ENCODE data around the gene PCYT1A. TPM values are rescaled to one million over a fixed set of nuclear protein-coding genes. Genes with fewer than 3 reads are reported as not detected.

The PCYT1A gene
- total RNA-seq (10 to 100 TPM; 63.5 to 65.0 TPM), polyA plus RNA-seq (10 to 100 TPM; 26.7 to 28.5 TPM)
- long read RNA-seq, donor 1, full-length matches to known transcripts = 13 of 53 reads
- long read RNA-seq, donor 1, partial matches to known transcripts = 3 of 53 reads
- long read RNA-seq, donor 1, other reads (novel, unspliced or antisense) = 37 of 53 reads
- long read RNA-seq, donor 2, partial matches to known transcripts = 3 of 29 reads
- long read RNA-seq, donor 2, other reads (novel, unspliced or antisense) = 23 of 29 reads

DNA sequence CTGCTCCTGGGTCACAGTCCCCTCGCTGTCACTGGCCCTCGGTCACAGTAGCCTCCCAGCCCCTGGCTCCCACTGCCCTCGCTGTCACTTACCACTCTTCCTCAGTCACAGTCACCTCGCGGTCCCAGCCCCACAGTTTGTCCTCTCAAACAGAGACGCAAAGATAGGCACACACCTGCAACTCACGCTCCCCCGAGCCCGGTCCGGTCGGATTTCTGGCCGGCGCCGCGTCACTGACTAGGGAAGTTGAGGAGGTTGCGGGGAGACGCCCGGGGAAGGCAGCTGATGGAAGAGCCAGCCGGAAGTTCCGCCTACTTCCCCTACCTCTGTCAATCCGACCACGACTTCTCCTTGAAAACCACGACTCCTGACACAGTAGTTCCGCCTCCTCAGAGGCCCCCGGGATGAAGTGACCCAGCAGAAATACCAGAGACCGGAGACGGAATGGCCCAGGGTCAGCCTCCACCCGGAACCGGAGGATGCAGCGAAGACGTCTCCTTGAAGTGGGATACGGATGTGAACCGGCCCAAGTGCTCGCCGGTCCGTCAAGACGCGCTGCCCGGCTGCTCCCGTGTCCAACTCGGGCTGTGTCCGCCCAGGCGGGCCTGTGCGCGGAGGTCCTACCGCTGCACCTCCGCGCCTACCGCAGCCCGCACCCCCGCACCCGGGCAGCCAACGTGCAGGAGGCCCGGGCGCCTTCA lies at the start of gene PCYT1A:
Gene PCYT1A (minus strand): TSS at position 287 of the 701 bp plus-strand sequence. CDS start 17,195 bp downstream, outside the sequence.
- peak within 1 kb of the TSS; percentile 58 to 68 for H3K4me3 ChIP-seq (ENCODE audit: low read length in 2 of 2)
- peaks cover 0 to 5% of the 10 kb centered on the region in 2 donors for H3K4me1 ChIP-seq (ENCODE audit: control insufficient read depth in 1 of 2, insufficient read depth in 2 of 2, low read length in 2 of 2)
- H3K9me3 ChIP-seq (ENCODE audit: control insufficient read depth, low read length) = no peaks in the 10 kb centered on the region
- peak; percentile 97 for ATAC-seq (ENCODE audit: low FRiP score)
- DNase-seq = peak; percentile 95 to 96
- H3K27me3 ChIP-seq (ENCODE audit: control insufficient read depth in 1 of 2, insufficient read depth in 2 of 2, low read length in 1 of 2) = no peaks in the 10 kb centered on the region
- 0% methylated on average over 43 to 55 of the region's 55 CpGs for WGBS, 2 donors
- peak within 1 kb of the TSS; percentile 45 to 61 for H3K27ac ChIP-seq (ENCODE audit: low read depth in 1 of 2, low read length in 2 of 2)
- no peaks in the 10 kb centered on the region for H3K36me3 ChIP-seq (ENCODE audit: control insufficient read depth in 1 of 2, insufficient read depth in 2 of 2, low read length in 1 of 2)
- intact Hi-C loops (cut with DNase I) = no loop called here

DNA sequence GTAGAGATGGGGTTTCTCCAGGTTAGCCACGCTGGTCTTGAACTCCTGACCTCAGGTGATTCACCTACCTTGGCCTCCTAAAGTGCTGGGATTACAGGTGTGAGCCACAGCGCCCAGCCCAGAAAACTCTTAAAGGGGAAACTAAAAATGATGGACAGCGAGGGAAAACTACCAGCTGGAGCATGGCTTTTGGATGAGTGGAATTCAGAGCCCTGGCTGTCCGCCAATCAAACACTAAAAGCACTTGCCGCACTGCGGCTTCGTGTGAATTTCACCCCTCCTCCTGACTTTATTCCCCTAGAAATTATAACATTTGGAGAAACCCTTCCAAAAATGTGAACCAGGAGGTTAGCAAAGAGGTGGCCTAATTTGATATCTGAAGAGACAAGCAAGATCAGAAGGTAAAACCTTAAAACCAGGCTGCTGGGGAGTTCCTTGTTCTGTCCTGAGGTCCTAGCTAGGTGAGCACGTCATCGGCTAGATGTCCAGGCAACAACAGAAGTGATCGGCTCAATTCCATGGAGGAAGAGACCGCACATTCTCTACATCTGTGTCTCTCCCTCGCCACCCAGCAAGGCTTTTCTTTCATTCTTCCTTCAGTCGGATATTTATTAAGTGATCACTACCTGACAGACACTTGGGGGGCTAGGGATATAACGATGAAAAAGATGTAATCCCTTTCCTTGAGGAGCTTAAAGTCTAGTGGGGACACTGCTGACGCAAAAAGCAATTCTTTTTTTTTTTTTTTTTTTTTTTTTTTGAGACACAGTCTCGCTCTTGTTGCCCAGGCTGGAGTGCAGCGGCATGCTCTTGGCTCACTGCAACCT lies 49.0 kb upstream of the PCYT1A start:
- Histone ChIP-seq H3K27me3 (ENCODE audit: control insufficient read depth in 1 of 2, insufficient read depth in 2 of 2, low read length in 1 of 2) (no peaks in the 10 kb centered on the region), H3K27ac (ENCODE audit: low read depth in 1 of 2, low read length in 2 of 2) (no peak overlapping the region), H3K36me3 (ENCODE audit: control insufficient read depth in 1 of 2, insufficient read depth in 2 of 2, low read length in 1 of 2) (no peaks in the 10 kb centered on the region), H3K4me1 (ENCODE audit: control insufficient read depth in 1 of 2, insufficient read depth in 2 of 2, low read length in 2 of 2) (no peaks in the 10 kb centered on the region), H3K4me3 (ENCODE audit: low read length in 2 of 2) (no peak overlapping the region), H3K9me3 (ENCODE audit: control insufficient read depth, low read length) (peaks cover 7% of the 10 kb centered on the region)
- no peak for DNase-seq
- ATAC-seq (ENCODE audit: low FRiP score) = no peak
- intact Hi-C loops (cut with DNase I) = no loop called here
- 75 to 76% methylated on average over 17 of the region's 17 CpGs for WGBS, 2 donors

DNA sequence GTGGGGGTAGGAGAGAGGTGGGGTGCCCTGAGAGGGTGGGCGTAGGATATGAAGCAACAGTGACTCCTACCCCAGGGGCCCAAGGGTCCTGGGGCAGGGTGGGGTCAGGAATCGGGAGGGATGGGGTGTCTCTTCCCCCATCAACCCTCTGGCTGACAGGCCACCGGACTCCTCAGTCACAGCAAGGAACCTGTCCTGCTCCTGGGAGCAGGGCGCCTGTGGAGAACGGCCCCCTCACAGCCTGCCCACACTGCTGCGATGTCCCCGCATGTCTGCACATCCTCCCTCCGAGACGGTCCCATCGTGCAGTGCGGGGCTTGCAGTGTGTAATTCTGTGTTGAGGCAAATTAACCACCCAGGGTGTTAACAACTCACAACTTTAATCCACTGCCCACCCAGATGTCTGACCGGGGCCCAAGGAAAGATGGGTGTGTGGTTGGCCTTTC lies 48.0 kb upstream of the PCYT1A start:
- DNase-seq = no peak
- H3K27me3 ChIP-seq (ENCODE audit: control insufficient read depth in 1 of 2, insufficient read depth in 2 of 2, low read length in 1 of 2) = no peaks in the 10 kb centered on the region
- peaks cover 7% of the 10 kb centered on the region for H3K9me3 ChIP-seq (ENCODE audit: control insufficient read depth, low read length)
- H3K27ac ChIP-seq (ENCODE audit: low read depth in 1 of 2, low read length in 2 of 2) = no peak overlapping the region
- H3K4me3 ChIP-seq (ENCODE audit: low read length in 2 of 2) = no peak overlapping the region
- ATAC-seq (ENCODE audit: low FRiP score) = no peak
- H3K4me1 ChIP-seq (ENCODE audit: control insufficient read depth in 1 of 2, insufficient read depth in 2 of 2, low read length in 2 of 2) = no peaks in the 10 kb centered on the region
- 63 to 73% methylated on average over 10 to 12 of the region's 12 CpGs for WGBS, 2 donors
- H3K36me3 ChIP-seq (ENCODE audit: control insufficient read depth in 1 of 2, insufficient read depth in 2 of 2, low read length in 1 of 2) = no peaks in the 10 kb centered on the region
- intact Hi-C loops (cut with DNase I) = no loop called here

DNA sequence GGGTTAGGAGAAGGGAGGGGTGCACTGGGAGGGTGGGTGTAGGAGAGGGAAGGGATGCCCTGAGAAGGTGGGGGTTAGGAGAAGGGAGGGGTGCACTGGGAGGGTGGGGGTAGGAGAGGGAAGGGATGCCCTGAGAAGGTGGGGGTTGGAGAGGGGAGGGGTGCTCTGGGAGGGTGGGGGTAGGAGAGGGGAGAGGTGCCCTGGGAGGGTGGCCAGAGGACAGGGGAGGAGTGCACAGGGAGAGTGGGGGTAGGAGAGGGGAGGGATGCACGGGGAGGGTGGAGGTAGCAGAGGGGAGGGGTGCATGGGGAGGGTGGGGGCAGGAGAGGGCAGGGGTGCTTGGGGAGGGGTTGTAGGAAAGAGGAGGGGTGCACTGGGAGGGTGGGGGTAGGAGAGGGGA lies 47.5 kb upstream of the PCYT1A start:
- DNase-seq = no peak
- Histone ChIP-seq H3K27ac (ENCODE audit: low read depth in 1 of 2, low read length in 2 of 2) (no peak overlapping the region), H3K27me3 (ENCODE audit: control insufficient read depth in 1 of 2, insufficient read depth in 2 of 2, low read length in 1 of 2) (no peaks in the 10 kb centered on the region), H3K4me1 (ENCODE audit: control insufficient read depth in 1 of 2, insufficient read depth in 2 of 2, low read length in 2 of 2) (no peaks in the 10 kb centered on the region), H3K4me3 (ENCODE audit: low read length in 2 of 2) (no peak overlapping the region), H3K9me3 (ENCODE audit: control insufficient read depth, low read length) (peaks cover 7% of the 10 kb centered on the region), H3K36me3 (ENCODE audit: control insufficient read depth in 1 of 2, insufficient read depth in 2 of 2, low read length in 1 of 2) (no peaks in the 10 kb centered on the region)
- ATAC-seq (ENCODE audit: low FRiP score) = no peak
- intact Hi-C loops (cut with DNase I) = no loop called here
- 57 to 58% methylated on average over 1 of the region's 1 CpG for WGBS, 2 donors

DNA sequence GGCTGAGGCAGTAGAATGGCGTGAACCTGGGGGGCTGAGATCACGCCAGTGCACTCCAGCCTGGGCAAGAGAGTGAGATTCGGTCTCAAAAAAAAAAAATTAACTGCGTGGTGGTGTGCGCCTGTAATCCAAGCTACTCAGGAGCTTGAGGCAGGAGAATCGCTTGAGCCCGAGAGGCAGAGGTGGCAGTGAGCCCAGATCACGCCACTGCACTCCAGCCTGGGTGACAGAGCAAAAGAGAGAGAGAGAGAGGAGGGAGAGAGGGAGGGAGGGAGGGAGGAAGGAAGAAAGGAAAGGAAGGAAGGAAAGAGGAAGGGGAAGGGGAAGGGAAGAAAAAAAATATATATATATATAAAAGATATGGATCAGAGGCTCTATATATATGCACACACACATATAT lies 44.6 kb upstream of the PCYT1A start:
- intact Hi-C loops (cut with DNase I) = no loop called here
- Histone ChIP-seq H3K27me3 (ENCODE audit: control insufficient read depth in 1 of 2, insufficient read depth in 2 of 2, low read length in 1 of 2) (no peaks in the 10 kb centered on the region), H3K9me3 (ENCODE audit: control insufficient read depth, low read length) (peaks cover under 1% of the 10 kb centered on the region), H3K4me3 (ENCODE audit: low read length in 2 of 2) (no peak overlapping the region), H3K36me3 (ENCODE audit: control insufficient read depth in 1 of 2, insufficient read depth in 2 of 2, low read length in 1 of 2) (no peaks in the 10 kb centered on the region), H3K27ac (ENCODE audit: low read depth in 1 of 2, low read length in 2 of 2) (no peak overlapping the region), H3K4me1 (ENCODE audit: control insufficient read depth in 1 of 2, insufficient read depth in 2 of 2, low read length in 2 of 2) (no peaks in the 10 kb centered on the region)
- WGBS, 2 donors = 61 to 72% methylated on average over 8 of the region's 8 CpGs
- ATAC-seq (ENCODE audit: low FRiP score) = no peak
- DNase-seq = no peak

DNA sequence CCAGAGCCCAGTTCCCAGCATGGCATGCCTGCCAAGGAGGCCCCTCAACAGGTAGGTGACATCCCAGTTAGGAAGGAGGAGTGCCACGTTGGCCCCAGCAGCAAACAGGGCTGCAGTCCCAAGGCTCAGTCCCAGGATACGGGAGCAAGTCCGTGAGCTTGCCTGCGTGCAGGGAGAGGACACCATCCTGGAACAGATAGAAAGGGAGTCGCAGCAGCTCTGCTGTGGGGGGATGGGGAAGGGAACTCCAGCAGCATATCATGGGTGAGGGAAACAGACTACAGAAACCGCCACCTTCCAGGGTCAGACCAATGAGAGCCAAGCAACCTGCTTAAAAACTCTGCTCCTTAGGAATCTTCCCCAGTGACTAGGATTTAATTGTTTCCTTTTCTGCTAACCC lies 39.9 kb upstream of the PCYT1A start:
- WGBS, 2 donors = 20 to 25% methylated on average over 6 of the region's 6 CpGs
- Histone ChIP-seq H3K9me3 (ENCODE audit: control insufficient read depth, low read length) (no peaks in the 10 kb centered on the region), H3K36me3 (ENCODE audit: control insufficient read depth in 1 of 2, insufficient read depth in 2 of 2, low read length in 1 of 2) (no peaks in the 10 kb centered on the region), H3K4me3 (ENCODE audit: low read length in 2 of 2) (no peak overlapping the region), H3K4me1 (ENCODE audit: control insufficient read depth in 1 of 2, insufficient read depth in 2 of 2, low read length in 2 of 2) (no peaks in the 10 kb centered on the region), H3K27me3 (ENCODE audit: control insufficient read depth in 1 of 2, insufficient read depth in 2 of 2, low read length in 1 of 2) (no peaks in the 10 kb centered on the region), H3K27ac (ENCODE audit: low read depth in 1 of 2, low read length in 2 of 2) (no peak overlapping the region)
- intact Hi-C loops (cut with DNase I) = no loop called here
- no peak for DNase-seq
- no peak for ATAC-seq (ENCODE audit: low FRiP score)

DNA sequence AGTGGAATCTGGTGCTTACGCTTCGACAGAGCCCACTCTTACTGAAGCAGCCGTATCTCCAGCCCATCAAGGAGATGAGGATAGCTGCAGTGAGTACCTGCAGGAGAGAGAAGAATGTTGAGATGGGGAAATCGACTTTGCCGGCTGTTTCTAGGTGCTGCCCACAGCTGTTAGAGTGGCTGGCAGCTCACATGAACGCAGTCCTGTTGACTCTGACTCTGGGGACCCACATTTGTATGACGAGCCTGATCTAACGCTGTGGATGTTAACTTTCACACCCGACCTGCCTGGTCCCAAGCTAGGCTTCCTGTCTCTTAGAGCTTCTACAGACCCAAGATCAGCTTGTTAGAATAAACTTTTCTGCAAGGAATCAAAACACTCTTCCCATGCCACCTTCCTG lies 39.4 kb upstream of the PCYT1A start:
- intact Hi-C loops (cut with DNase I) = no loop called here
- Histone ChIP-seq H3K27ac (ENCODE audit: low read depth in 1 of 2, low read length in 2 of 2) (no peak overlapping the region), H3K4me3 (ENCODE audit: low read length in 2 of 2) (no peak overlapping the region), H3K27me3 (ENCODE audit: control insufficient read depth in 1 of 2, insufficient read depth in 2 of 2, low read length in 1 of 2) (no peaks in the 10 kb centered on the region), H3K36me3 (ENCODE audit: control insufficient read depth in 1 of 2, insufficient read depth in 2 of 2, low read length in 1 of 2) (no peaks in the 10 kb centered on the region), H3K4me1 (ENCODE audit: control insufficient read depth in 1 of 2, insufficient read depth in 2 of 2, low read length in 2 of 2) (no peaks in the 10 kb centered on the region), H3K9me3 (ENCODE audit: control insufficient read depth, low read length) (no peaks in the 10 kb centered on the region)
- WGBS, 2 donors = 60 to 65% methylated on average over 9 of the region's 9 CpGs
- no peak for ATAC-seq (ENCODE audit: low FRiP score)
- no peak for DNase-seq

DNA sequence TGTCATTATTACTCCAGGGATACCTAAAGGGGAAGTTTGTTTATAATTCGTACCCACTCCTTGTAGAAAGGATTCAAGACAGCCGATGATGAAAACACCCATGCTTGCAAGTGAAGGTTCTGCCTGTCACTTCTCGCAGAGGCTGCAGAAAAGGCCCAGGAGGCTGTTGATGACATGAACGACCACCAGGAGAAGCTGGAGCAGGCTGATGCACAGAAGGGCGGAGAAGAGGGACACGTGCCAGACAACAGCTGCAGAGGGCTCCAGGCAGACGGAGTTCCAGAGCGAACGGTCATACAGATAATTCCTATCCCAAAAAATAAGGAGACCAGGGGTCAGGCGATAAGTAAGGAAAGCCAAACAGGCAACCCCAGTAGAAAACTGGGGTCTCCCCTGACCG lies 36.2 kb upstream of the PCYT1A start:
- Histone ChIP-seq H3K27me3 (ENCODE audit: control insufficient read depth in 1 of 2, insufficient read depth in 2 of 2, low read length in 1 of 2) (no peaks in the 10 kb centered on the region), H3K4me3 (ENCODE audit: low read length in 2 of 2) (no peak overlapping the region), H3K4me1 (ENCODE audit: control insufficient read depth in 1 of 2, insufficient read depth in 2 of 2, low read length in 2 of 2) (no peaks in the 10 kb centered on the region), H3K36me3 (ENCODE audit: control insufficient read depth in 1 of 2, insufficient read depth in 2 of 2, low read length in 1 of 2) (no peaks in the 10 kb centered on the region), H3K27ac (ENCODE audit: low read depth in 1 of 2, low read length in 2 of 2) (no peak overlapping the region), H3K9me3 (ENCODE audit: control insufficient read depth, low read length) (no peaks in the 10 kb centered on the region)
- DNase-seq = no peak
- ATAC-seq (ENCODE audit: low FRiP score) = no peak
- 62 to 64% methylated on average over 11 of the region's 11 CpGs for WGBS, 2 donors
- intact Hi-C loops (cut with DNase I) = no loop called here

Measured in aorta (tissue), 5 donors.